Measurements from ENCODE around the gene STAB2.

- TF ChIP-seq EP300 (conservative IDR thresholded peaks at IDR 0.05; ENCODE audit: poor library complexity, severe bottlenecking) = no peak
- no peak for TF ChIP-seq EZH2 (IDR thresholded peaks at IDR 0.05; ENCODE audit: borderline replicate concordance, insufficient read depth, low read length, poor library complexity, severe bottlenecking)
- TF ChIP-seq POLR2AphosphoS5 (IDR thresholded peaks at IDR 0.05) = no peak
- no peak for TF ChIP-seq CTCF (IDR thresholded peaks at IDR 0.05; ENCODE audit: poor library complexity, severe bottlenecking)
- TF ChIP-seq SMC3 (conservative IDR thresholded peaks at IDR 0.05; ENCODE audit: poor library complexity) = no peak
- no peak for TF ChIP-seq REST (IDR thresholded peaks at IDR 0.05; ENCODE audit: borderline replicate concordance)
Measured at GRCh38 chr12:103811791-103812190, 224.7 kb downstream of the STAB2 start.

Measured in neural cell (in vitro differentiated cells).